GM12891 (cell line): ENCODE results near the gene BUD31. TPM values are rescaled to one million over a fixed set of nuclear protein-coding genes. Genes with fewer than 3 reads are reported as not detected.

Source experiments
- DNase-seq: peaks from one replicate; pipeline ENCODE4 v3.0.0; 2011; ENCODE audit warnings: low spot score; ENCODE audit not compliant: insufficient read length
- FAIRE-seq: peaks from 2 replicates; lab custom pipeline; 2011; peaks lifted over from hg19 to GRCh38; lab: Jason Lieb, UNC
- PAX5 ChIP-seq: IDR thresholded peaks from 2 replicates; pipeline ENCODE4 v1.6.1; 2011; ENCODE audit warnings: low read length, moderate library complexity, mild to moderate bottlenecking; ENCODE audit not compliant: insufficient read depth, severe bottlenecking
- POLR2A ChIP-seq: IDR thresholded peaks from 2 replicates; pipeline ENCODE4 v1.6.1; 2011; ENCODE audit warnings: low read depth, low read length, control low read depth
- POLR2AphosphoS5 ChIP-seq: IDR thresholded peaks from 2 replicates; pipeline ENCODE4 v1.6.1; 2011; ENCODE audit warnings: low read depth, low read length, control low read depth
- POU2F2 ChIP-seq: IDR thresholded peaks from 2 replicates; pipeline ENCODE4 v1.6.1; 2011; ENCODE audit warnings: low read depth, mild to moderate bottlenecking, control low read depth, low read length, moderate library complexity
- SPI1 ChIP-seq: IDR thresholded peaks from 2 replicates; pipeline ENCODE4 v1.6.1; 2011; ENCODE audit warnings: low read depth, low read length, control low read depth
- TAF1 ChIP-seq: IDR thresholded peaks from 2 replicates; pipeline ENCODE4 v1.6.1; 2011; ENCODE audit warnings: low read depth, low read length, control low read depth
- polyA plus RNA-seq: library from polyadenylated mRNA; unstranded; fragments of >200 nt; gene quantifications from one replicate; pipeline ENCODE4 v1.2.1, GENCODE V29; 2012; ENCODE audit warnings: low read depth, missing spikeins, inconsistent platforms; ENCODE audit not compliant: missing spikeins

The BUD31 gene
- polyA plus RNA-seq, result 93.9 TPM

DNA sequence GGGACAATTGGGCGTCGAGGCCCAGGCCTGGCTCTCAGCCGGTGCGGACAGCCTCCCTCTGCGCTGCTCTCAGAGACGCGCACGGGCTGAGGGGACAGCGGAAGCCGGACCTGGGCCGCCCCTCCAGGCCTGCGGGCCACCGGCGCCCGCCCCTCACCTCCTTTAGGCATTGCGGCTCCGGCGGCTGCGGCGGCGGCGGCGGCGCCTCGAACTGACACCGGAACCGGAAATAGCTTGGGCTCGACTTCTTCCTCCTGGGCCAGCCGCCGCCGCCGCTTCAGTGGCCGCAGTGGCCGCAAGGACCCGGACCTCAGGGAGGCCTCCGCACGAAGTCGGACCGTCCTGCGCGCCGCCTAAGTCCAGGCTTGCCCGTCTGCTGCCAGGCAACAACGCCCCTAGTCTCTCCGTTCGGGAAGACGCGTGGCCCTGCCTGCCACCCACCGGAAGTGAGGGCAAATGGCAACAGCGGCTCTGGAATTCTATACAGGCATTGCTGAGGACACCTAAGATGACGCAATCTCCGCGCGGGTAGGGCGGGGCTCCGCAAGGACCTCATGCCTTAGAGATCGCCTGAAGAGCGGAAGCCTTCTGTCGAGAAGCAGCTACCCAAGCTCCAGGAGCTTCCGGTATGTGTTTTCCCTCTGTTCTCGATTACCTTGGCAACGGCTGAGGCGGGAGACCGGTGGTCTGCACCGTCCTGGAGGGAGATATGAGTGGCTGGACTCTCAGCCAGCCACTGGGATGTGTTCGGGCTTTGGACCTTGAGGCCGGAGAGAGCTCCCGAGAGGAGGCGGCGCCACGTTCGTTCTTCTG, at the start of gene BUD31, which contains the start of gene PDAP1:
Gene BUD31 (plus strand): TSS at position 591 of the 813 bp plus-strand sequence. CDS start 2,124 bp downstream, outside the sequence.
Gene PDAP1 (minus strand): TSS at position 219 of the 813 bp plus-strand sequence. CDS start 49 bp downstream, at position 170.
- DNase-seq (peak; percentile 91), FAIRE-seq (peak; percentile 89)
- peak; percentile 82 for TF ChIP-seq POU2F2
- TF ChIP-seq POLR2A, result peak; percentile 98
- TF ChIP-seq POLR2AphosphoS5, result peak; percentile 97
- peak; percentile 58; the same call in 1 of the 2 replicates for TF ChIP-seq SPI1
- no peak for TF ChIP-seq PAX5
- peak; percentile 94 for TF ChIP-seq TAF1

DNA sequence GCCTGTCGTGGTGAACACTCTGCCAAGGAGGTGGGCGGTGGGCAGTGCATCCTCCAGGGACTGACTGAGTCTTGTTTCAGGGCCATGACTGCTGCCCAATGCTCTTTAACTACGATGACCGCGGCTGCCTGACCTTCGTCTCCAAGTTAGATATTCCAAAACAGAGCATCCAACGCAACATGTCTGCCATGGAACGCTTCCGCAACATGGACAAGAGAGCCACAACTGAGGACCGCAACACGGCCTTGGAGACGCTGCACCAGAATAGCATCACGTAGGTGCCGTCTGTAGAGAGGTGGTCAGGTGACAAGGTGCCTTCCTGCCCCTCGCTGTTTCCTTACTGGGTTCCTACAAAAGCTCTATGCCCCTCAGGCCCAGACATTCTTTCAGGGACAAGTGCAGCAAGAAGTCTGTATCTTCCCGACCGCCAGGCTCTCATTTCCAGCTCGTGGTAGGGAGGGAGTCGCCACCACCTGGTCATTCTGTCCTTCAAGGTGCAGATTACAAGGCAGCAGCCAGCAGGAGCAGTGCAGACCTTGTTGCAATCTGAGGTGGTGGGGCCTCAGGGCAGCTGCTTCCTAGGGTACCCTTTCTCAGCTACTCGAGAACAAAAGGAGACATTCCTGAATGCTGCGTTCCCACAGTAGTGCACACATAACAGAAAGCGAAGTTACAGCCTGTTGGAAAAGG, 49.2 kb upstream of the BUD31 start:
- no peak for FAIRE-seq
- no peak for DNase-seq
- no peak for TF ChIP-seq POLR2AphosphoS5
- no peak for TF ChIP-seq TAF1
- TF ChIP-seq POU2F2, result no peak
- no peak for TF ChIP-seq POLR2A
- no peak for TF ChIP-seq PAX5
- no peak for TF ChIP-seq SPI1

DNA sequence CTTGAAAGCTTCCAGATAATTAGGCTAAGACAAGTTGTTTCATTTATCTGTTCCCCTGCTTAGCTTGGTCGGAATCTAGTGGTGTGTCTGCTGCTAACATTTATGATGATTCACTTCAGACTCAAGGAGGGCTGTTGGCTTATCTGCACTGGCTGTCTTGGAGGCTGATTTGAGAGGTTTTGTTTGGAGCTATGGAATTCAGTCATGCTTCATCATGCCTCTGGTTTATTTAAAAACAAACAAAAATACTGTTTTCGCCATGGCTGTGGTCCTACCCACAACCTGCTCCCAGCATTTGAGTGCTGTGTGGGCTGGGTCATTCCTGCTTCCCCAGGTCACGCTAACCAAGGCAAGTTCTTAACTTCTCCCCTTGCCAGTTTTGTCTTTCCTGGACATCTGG, 46.0 kb upstream of the BUD31 start:
- TF ChIP-seq TAF1 (no peak), SPI1 (no peak), POU2F2 (no peak), POLR2AphosphoS5 (no peak)
- FAIRE-seq (no peak), DNase-seq (no peak)

DNA sequence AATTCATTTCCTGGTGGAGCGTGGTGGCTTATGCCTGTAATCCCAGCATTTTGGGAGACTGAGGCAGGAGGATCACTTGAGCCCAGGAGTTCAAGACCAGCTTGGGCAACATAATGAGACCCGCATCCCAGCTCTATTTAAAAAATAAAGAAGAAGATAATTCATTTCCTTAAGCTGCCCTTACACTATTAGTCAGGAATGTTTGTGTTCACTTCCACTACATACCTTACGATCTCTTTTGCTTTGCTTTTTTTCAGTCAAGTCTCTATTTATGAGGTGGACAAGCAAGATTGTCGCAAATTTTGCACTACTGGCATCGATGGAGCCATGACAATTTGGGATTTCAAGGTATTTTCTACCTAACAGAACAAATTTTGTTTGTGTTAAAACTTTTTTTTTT, 45.5 kb upstream of the BUD31 start:
- TF ChIP-seq POLR2A, result no peak
- DNase-seq, result no peak
- no peak for FAIRE-seq

DNA sequence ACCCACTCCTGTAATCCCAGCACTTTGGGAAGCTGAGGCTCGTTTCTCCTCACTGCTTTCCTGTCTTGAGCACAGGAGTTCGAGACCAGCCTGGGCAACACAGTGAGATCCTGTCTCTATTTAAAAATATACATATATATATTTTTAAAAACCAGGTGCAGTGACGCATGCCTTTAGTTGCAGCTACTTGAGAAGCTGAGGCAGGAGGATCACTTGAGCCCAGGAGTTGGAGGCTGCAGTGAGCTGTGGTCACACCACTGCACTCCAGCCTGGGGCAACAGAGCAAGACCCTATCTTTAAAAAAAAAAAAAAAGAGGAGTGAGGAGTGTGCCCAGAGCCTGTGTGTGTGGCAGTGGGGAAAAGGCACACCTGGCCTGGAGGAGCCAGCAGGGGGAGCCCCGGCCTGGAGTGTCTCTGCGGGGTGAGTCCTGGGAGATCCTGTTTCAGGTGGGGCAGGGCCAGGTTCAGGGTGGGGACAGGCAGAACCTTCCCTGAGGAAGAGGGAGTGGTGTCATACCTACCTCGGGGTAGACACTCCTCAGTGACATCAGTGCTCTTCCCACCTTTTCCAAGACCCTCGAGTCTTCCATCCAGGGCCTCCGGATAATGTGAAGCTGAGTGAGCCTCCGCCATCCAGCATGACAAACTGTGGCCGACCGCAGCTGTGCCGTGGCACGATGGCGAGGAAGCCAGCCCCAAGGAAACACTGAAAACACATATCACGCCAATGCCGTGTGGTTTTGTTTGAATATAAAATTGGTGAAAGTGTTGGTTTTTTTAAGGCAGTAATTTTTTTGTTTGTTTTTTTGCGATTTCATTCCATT, 43.2 kb upstream of the BUD31 start:
- DNase-seq, result peak; percentile 61
- no peak for TF ChIP-seq SPI1
- TF ChIP-seq POU2F2, result no peak
- no peak for TF ChIP-seq POLR2A
- no peak for TF ChIP-seq POLR2AphosphoS5
- no peak for TF ChIP-seq TAF1
- FAIRE-seq, result no peak

DNA sequence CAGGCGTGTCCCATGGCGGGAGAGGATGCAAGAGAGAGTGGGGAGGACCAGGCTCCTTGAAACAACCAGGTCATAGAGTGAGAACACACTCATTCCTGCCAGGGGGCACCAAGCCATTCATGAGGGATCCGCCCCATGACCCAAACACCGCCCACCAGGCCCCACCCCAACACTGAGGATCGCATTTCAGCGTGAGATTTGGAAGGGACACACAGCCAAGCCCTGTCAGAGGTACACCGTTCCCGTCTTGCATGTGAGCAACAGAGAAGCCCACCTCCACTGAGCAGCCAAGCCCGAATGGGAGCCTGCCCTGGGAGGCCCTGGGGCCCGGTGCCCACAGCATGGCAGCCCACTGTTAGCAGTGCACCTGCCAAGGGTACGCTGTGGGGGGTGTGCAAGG, 42.1 kb upstream of the BUD31 start:
- DNase-seq, result no peak
- no peak for FAIRE-seq
- TF ChIP-seq POLR2A, result no peak
- TF ChIP-seq SPI1, result no peak
- no peak for TF ChIP-seq TAF1
- TF ChIP-seq PAX5, result no peak
- TF ChIP-seq POLR2AphosphoS5, result no peak
- no peak for TF ChIP-seq POU2F2

DNA sequence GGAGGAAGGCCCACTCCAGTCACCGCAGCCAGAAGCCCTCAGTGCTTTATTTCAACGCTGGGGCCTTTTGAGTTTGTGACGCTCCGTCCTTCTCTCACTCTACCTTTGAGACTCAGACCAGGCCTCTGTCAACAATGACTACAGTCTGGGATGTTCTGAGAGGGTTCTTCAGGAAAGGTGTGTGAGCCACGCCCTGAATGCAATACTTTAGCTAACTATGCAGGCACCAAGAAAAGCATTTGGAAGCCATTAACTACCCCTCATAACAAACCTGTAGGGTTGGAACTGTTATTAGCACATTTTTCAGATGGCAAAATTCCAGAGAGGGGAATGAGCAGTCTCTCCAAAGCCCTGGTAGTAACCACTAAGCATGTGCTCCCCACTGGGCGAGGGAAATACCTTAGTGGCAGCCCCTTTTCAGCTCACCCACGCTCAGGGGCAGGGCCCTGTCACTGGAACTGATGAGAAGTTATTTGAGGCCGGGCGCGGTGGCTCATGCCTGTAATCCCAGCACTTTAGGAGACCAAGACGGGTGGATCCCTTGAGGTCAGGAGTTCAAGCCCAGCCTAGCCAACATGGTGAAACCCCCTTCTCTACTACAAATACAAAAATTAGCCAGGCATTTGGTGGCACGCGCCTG, 39.9 kb upstream of the BUD31 start:
- no peak for TF ChIP-seq SPI1
- TF ChIP-seq POLR2A, result no peak
- no peak for TF ChIP-seq TAF1
- FAIRE-seq, result no peak
- DNase-seq, result no peak

DNA sequence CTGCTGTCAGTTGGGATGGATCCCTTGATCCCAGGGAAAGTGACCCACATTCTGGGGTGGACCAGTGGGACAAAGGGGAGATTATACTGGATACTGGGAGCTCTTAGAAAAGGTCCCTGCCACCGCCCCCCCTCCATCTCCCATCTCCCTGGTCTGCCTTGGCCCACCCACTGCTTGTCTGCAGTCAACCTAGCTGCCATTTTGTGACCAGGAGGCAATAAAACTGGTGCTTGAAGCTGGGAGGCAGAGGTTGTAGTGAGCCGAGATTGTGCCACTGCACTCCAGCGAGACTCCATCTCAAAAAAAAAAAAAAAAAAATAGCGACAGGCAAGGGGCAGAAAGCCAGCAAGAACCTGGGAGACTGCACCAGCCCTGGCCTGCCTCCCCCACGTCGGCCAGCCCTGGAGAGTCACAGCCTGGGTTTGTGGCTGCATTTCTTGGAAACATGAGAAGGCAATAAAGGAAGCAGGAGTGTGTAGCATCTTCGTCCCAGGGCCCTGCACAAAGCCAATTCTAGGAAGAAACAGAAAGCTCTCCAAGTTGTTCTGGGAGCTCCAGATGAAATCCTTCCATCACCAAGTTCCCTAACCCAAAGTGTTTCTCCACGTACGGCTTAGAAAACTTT, 38.9 kb upstream of the BUD31 start:
- FAIRE-seq (no peak), DNase-seq (no peak)
- TF ChIP-seq POU2F2 (no peak), SPI1 (no peak), POLR2AphosphoS5 (no peak), TAF1 (no peak), POLR2A (no peak)

DNA sequence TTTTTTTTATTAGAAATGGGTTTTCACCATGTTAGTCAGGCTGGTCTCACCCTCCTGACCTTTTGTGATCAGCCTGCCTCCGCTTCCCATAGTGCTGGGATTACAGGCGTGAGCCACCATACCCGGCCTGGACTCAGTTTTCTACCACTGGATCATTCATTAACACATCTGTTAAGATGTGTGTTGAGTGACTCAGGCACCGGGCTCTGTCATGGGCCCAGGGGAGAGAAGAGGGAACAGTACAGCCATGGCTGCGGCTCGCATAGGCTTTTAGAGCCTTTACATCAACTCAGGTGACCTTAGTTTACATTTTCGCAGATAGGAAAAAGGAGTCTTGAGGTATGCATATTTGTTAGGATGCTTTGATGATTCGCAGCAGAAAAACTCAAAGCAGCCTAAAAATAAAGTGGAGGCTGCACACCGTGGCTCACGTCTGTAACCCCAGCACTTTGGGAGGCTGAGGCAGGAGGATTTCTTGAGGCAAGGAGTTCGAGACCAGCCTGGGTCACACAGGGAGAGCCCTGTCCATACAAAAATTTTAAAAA, 37.3 kb upstream of the BUD31 start:
- DNase-seq (no peak), FAIRE-seq (no peak)
- TF ChIP-seq POLR2AphosphoS5 (no peak), POLR2A (no peak), POU2F2 (no peak), TAF1 (no peak), PAX5 (no peak), SPI1 (no peak)
